Mesenchymal stem cell (in vitro differentiated cells and primary cell): ENCODE results near the gene CRHBP.
A peak's percentile ranks its signal among the peaks of the same experiment; 100 is the strongest.
"Not testable (repeated sequence)": the region's sequence is repeated elsewhere in the genome, so short reads cannot be mapped to it uniquely, and the experiment has no call there.

Experiments
- DNase-seq: peaks from one replicate; pipeline ENCODE4 v3.0.0-alpha.2; 2013
- H2AFZ ChIP-seq: one replicate; pipeline ENCODE4 v1.6.1; 2013; ENCODE audit warnings: low read depth, mild to moderate bottlenecking, control low read depth, inconsistent platforms, low read length, moderate library complexity
- H2AK5ac ChIP-seq: 2 replicates; pipeline ENCODE4 v1.6.1; 2013; ENCODE audit warnings: low read length, moderate library complexity, mild to moderate bottlenecking, inconsistent platforms; ENCODE audit not compliant: severe bottlenecking
- H2BK120ac ChIP-seq: one replicate; pipeline ENCODE4 v1.6.1; 2013; ENCODE audit warnings: low read depth, mild to moderate bottlenecking, inconsistent platforms, low read length, moderate library complexity
- H2BK12ac ChIP-seq, 2 experiments: one replicate each; pipeline ENCODE4 v1.6.1; 2013; ENCODE audit warnings: inconsistent platforms in 2 of 2, low read length in 2 of 2, mild to moderate bottlenecking in 2 of 2, moderate library complexity in 2 of 2, control low read depth in 1 of 2
- H2BK15ac ChIP-seq: one replicate; pipeline ENCODE4 v1.6.1; 2013; ENCODE audit warnings: mild to moderate bottlenecking, low read depth, inconsistent platforms; ENCODE audit not compliant: poor library complexity, severe bottlenecking
- H2BK5ac ChIP-seq: 2 replicates; pipeline ENCODE4 v1.6.1; 2013; ENCODE audit warnings: low read depth, mild to moderate bottlenecking, low read length, control low read depth, inconsistent platforms; ENCODE audit not compliant: poor library complexity, severe bottlenecking
- H3K14ac ChIP-seq, 2 experiments: one replicate each; pipeline ENCODE4 v1.6.1; 2013; ENCODE audit warnings: inconsistent platforms in 2 of 2, low read length in 2 of 2, control low read depth in 1 of 2, mild to moderate bottlenecking in 1 of 2, moderate library complexity in 1 of 2
- H3K18ac ChIP-seq, 2 experiments: one replicate each; pipeline ENCODE4 v1.6.1; 2013; ENCODE audit warnings: inconsistent platforms in 2 of 2, low read length in 2 of 2, control low read depth in 1 of 2, low read depth in 1 of 2, mild to moderate bottlenecking in 1 of 2
- H3K23ac ChIP-seq, 2 experiments: one replicate each; pipeline ENCODE4 v1.6.1; 2013; ENCODE audit warnings: inconsistent platforms in 2 of 2, low read length in 2 of 2, mild to moderate bottlenecking in 2 of 2, moderate library complexity in 2 of 2, control low read depth in 1 of 2
- H3K27ac ChIP-seq: 2 replicates; pipeline ENCODE4 v1.5.1; 2013; ENCODE audit warnings: mild to moderate bottlenecking, moderate library complexity, low read length, control low read depth, inconsistent platforms; ENCODE audit not compliant: poor library complexity, severe bottlenecking
- H3K27me3 ChIP-seq, 2 experiments: 2 replicates each; pipeline versions ENCODE4 v1.6.1 to v1.7.0; 2013; ENCODE audit warnings: low read length in 2 of 2, mild to moderate bottlenecking in 2 of 2, moderate library complexity in 2 of 2, control low read depth in 1 of 2, inconsistent platforms in 1 of 2; ENCODE audit not compliant: control insufficient read depth in 1 of 2, insufficient read depth in 1 of 2
- H3K36me3 ChIP-seq, 2 experiments: 2 replicates each; pipeline versions ENCODE4 v1.6.1 to v1.7.0; 2013; ENCODE audit warnings: low read length in 2 of 2, control low read depth in 1 of 2, inconsistent platforms in 1 of 2, low read depth in 1 of 2, mild to moderate bottlenecking in 1 of 2; ENCODE audit not compliant: insufficient read depth in 2 of 2, control insufficient read depth in 1 of 2
- H3K4ac ChIP-seq, 2 experiments: one replicate each; pipeline ENCODE4 v1.6.1; 2013; ENCODE audit warnings: inconsistent platforms in 2 of 2, low read length in 2 of 2, mild to moderate bottlenecking in 2 of 2, moderate library complexity in 2 of 2, control low read depth in 1 of 2, low read depth in 1 of 2
- H3K4me1 ChIP-seq: 2 replicates; pipeline ENCODE4 v1.6.1; 2013; ENCODE audit warnings: low read depth, low read length, control low read depth; ENCODE audit not compliant: control insufficient read depth, insufficient read depth
- H3K4me2 ChIP-seq: 2 replicates; pipeline ENCODE4 v1.6.1; 2013; ENCODE audit warnings: low read length, mild to moderate bottlenecking, inconsistent platforms; ENCODE audit not compliant: poor library complexity, severe bottlenecking
- H3K4me3 ChIP-seq, 2 experiments: 2 replicates each; pipeline versions ENCODE4 v1.5.1 to v1.7.0; 2013; ENCODE audit warnings: low read length in 2 of 2, mild to moderate bottlenecking in 2 of 2, control low read depth in 1 of 2, low read depth in 1 of 2; ENCODE audit not compliant: insufficient read depth in 1 of 2
- H3K79me1 ChIP-seq: replicated peaks from 2 replicates; pipeline ENCODE4 v1.6.1; 2013; ENCODE audit warnings: mild to moderate bottlenecking, control low read depth, low read length, inconsistent platforms; ENCODE audit not compliant: poor library complexity, severe bottlenecking
- H3K9ac ChIP-seq: 2 replicates; pipeline ENCODE4 v1.7.0; 2013; ENCODE audit warnings: mild to moderate bottlenecking, low read length, moderate library complexity
- H3K9me3 ChIP-seq: 2 replicates; pipeline ENCODE4 v1.7.0; 2013; ENCODE audit warnings: mild to moderate bottlenecking, low read length; ENCODE audit not compliant: control insufficient read depth
- H4K8ac ChIP-seq: one replicate; pipeline ENCODE4 v1.6.1; 2013; ENCODE audit warnings: inconsistent platforms, mild to moderate bottlenecking, low read length, moderate library complexity
- H4K91ac ChIP-seq: one replicate; pipeline ENCODE4 v1.6.1; 2013; ENCODE audit warnings: mild to moderate bottlenecking, low read length, inconsistent platforms
- WGBS: methylation state at CpG from one replicate; pipeline ENCODE4 v1.1.7; 2013; ENCODE audit warnings: mixed read lengths; 5-methylcytosine and 5-hydroxymethylcytosine counted together

CRHBP gene

DNA sequence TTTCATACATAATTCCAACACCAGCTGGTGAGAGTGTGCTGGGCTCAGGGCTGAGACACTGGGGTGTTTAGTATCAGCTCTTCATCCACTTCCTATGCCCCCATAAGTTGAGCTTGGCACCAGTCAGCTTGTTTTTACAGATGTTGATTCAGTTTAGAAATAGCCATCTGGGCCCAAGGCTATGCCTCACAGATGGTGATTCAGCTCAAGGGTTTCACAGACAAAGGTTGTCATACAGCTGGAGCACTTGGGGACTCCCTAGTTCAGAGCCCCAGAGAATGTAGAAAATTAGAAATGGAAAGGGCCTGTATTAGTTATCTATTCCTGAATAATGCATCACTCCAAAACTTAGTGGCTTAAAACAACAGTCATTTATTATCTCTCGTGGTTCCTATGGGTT, 10.3 kb upstream of the CRHBP start:
- Histone ChIP-seq H3K79me1 (peaks cover 1% of the 10 kb centered on the region), H2AK5ac (no peak overlapping the region), H2AFZ (no peak overlapping the region), H3K36me3 (no peaks in the 10 kb centered on the region), H3K9ac (no peak overlapping the region), H2BK5ac (peak overlapping the region; percentile 51), H4K91ac (no peak overlapping the region), H3K4me1 (peaks cover 16% of the 10 kb centered on the region), H2BK15ac (no peak overlapping the region), H3K4me2 (peak overlapping the region; percentile 10), H3K14ac (no peak overlapping the region), H3K23ac (no peak overlapping the region), H3K27ac (peak overlapping the region; percentile 85), H3K18ac (no peak overlapping the region), H2BK12ac (no peak overlapping the region), H2BK120ac (no peak overlapping the region), H3K27me3 (no peaks in the 10 kb centered on the region), H3K4me3 (no peak overlapping the region), H3K4ac (no peak overlapping the region), H3K9me3 (no peaks in the 10 kb centered on the region), H4K8ac (no peak overlapping the region)
- DNase-seq: peak; percentile 41
- WGBS: 11% methylated on average over 1 of the region's 1 CpG

DNA sequence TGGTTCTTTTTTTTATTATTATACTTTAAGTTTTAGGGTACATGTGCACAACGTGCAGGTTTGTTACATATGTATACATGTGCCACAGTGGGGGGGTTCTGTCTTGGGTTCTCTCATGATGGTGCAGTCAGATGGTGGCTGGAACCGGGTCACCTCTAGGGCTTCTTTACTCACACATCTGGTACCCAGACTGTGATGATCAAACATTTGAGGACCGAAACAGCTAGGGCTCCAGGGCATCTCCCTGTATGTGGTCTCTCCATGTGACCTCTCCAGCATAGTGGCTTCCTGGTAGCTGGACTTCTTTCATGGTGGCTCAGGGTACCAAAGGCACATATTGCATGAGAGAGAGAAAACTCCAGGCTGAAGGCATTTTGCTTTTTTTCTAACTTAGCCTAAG, 9.8 kb upstream of the CRHBP start:
- no peak overlapping the region for H3K4ac ChIP-seq
- H3K14ac ChIP-seq: no peak overlapping the region
- no peak overlapping the region for H3K23ac ChIP-seq
- no peak overlapping the region for H2BK15ac ChIP-seq
- no peak overlapping the region for H3K9ac ChIP-seq
- WGBS: 76% methylated on average over 3 of the region's 3 CpGs
- no peaks in the 10 kb centered on the region for H3K36me3 ChIP-seq
- no peak overlapping the region for H2AFZ ChIP-seq
- H3K4me3 ChIP-seq: no peak overlapping the region
- H3K4me2 ChIP-seq: no peak overlapping the region
- H3K79me1 ChIP-seq: peaks cover 1% of the 10 kb centered on the region
- H2BK120ac ChIP-seq: no peak overlapping the region
- no peak overlapping the region for H3K18ac ChIP-seq
- peaks cover 16% of the 10 kb centered on the region for H3K4me1 ChIP-seq
- no peaks in the 10 kb centered on the region for H3K27me3 ChIP-seq
- H2BK5ac ChIP-seq: peak overlapping the region; percentile 50
- H2BK12ac ChIP-seq: no peak overlapping the region
- no peak for DNase-seq
- peak overlapping the region; percentile 1 for H2AK5ac ChIP-seq
- H3K9me3 ChIP-seq: no peaks in the 10 kb centered on the region
- H4K8ac ChIP-seq: no peak overlapping the region
- peak overlapping the region; percentile 85 for H3K27ac ChIP-seq
- H4K91ac ChIP-seq: no peak overlapping the region

DNA sequence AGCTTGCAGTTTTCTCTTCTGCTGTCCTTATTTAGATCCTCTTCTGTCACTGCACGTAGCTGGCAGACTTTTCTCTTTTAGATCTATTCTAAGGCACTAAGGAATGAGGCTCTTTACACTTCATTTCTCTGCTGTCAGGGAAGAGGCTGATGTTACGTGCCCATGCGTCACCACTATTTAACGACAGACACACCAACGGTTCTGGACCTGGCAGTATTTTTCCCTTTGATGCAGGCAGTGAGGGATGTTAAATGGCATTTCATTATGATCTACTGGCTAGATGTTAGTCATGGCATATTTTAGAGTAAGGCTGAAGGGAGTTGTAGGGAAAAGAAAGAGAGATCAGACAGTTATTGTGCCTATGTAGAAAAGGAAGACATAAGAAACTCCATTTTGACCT, 8.2 kb upstream of the CRHBP start:
- peaks cover 1% of the 10 kb centered on the region for H3K79me1 ChIP-seq
- H2BK15ac ChIP-seq: no peak overlapping the region
- H3K4me2 ChIP-seq: no peak overlapping the region
- no peak overlapping the region for H3K18ac ChIP-seq
- H4K91ac ChIP-seq: no peak overlapping the region
- H2AK5ac ChIP-seq: no peak overlapping the region
- H3K14ac ChIP-seq: no peak overlapping the region
- no peak for DNase-seq
- peak overlapping the region; percentile 57 for H3K27ac ChIP-seq
- H3K4me1 ChIP-seq: peaks cover 16% of the 10 kb centered on the region
- H2BK120ac ChIP-seq: no peak overlapping the region
- 83% methylated on average over 5 of the region's 5 CpGs for WGBS
- H2BK5ac ChIP-seq: no peak overlapping the region
- no peak overlapping the region for H3K4ac ChIP-seq
- no peaks in the 10 kb centered on the region for H3K9me3 ChIP-seq
- no peak overlapping the region for H3K4me3 ChIP-seq
- no peaks in the 10 kb centered on the region for H3K27me3 ChIP-seq
- no peaks in the 10 kb centered on the region for H3K36me3 ChIP-seq
- no peak overlapping the region for H2BK12ac ChIP-seq
- H3K23ac ChIP-seq: no peak overlapping the region
- no peak overlapping the region for H2AFZ ChIP-seq
- no peak overlapping the region for H3K9ac ChIP-seq
- no peak overlapping the region for H4K8ac ChIP-seq

DNA sequence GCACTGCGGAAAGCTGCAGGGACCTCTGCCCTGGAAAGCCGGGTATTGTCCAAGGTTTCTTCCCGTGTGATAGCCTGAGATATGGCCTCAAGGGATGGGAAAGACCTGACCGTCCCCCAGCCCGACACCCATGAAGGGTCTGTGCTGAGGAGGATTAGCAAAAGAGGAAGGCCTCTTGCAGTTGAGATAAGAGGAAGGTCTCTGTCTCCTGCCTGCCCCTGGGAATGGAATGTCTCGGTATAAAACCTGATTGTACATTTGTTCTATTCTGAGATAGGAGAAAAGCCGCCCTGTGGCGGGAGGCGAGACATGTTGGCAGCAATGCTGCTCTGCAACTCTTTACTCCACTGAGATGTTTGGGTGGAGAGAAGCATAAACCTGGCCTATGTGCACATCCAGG, 7.6 kb upstream of the CRHBP start:
- not testable (repeated sequence) for H3K79me1 ChIP-seq, H3K9me3 ChIP-seq, H2AFZ ChIP-seq, H4K91ac ChIP-seq, H2BK15ac ChIP-seq, H3K4me2 ChIP-seq, H3K14ac ChIP-seq, H2BK5ac ChIP-seq, H2BK12ac ChIP-seq, H3K4me3 ChIP-seq, H2AK5ac ChIP-seq, H3K23ac ChIP-seq, H3K18ac ChIP-seq, DNase-seq, H3K4ac ChIP-seq, H3K27me3 ChIP-seq, H4K8ac ChIP-seq, H2BK120ac ChIP-seq, H3K27ac ChIP-seq, H3K9ac ChIP-seq, H3K36me3 ChIP-seq
- WGBS: 83% methylated on average over 9 of the region's 9 CpGs
- H3K4me1 ChIP-seq: peaks cover 16% of the 10 kb centered on the region
